Measurements from ENCODE around the gene ZNF624. TPM values are rescaled to one million over a fixed set of nuclear protein-coding genes. Genes with fewer than 3 reads are reported as not detected.

Gene ZNF624
- total RNA-seq, 1 experiment from 2014 or later = 4.8 TPM

GRCh38 chr17:16593356-16594102 is 60.1 kb downstream of the ZNF624 start:
- no peak for DNase-seq (ENCODE audit: low read depth)

GRCh38 chr17:16589097-16589969 is 64.3 kb downstream of the ZNF624 start:
- DNase-seq (ENCODE audit: low read depth) = peak; percentile 77

GRCh38 chr17:16585796-16586195 is 67.9 kb downstream of the ZNF624 start:
- no peak for DNase-seq (ENCODE audit: low read depth)

- DNase-seq (ENCODE audit: low read depth) = peak; percentile 26
Measured at GRCh38 chr17:16584273-16584995, 69.2 kb downstream of the ZNF624 start.

GRCh38 chr17:16583781-16584180 is 69.9 kb downstream of the ZNF624 start:
- no peak for DNase-seq (ENCODE audit: low read depth)

- no peak for DNase-seq (ENCODE audit: low read depth)
Measured at GRCh38 chr17:16573466-16573865, 80.2 kb downstream of the ZNF624 start.

Small RNA genes lying within 50 kb of the gene (small RNA-seq; reads per million reads assigned to genes)
- not detected for gene RNU6-405P

Other genes with a start within 250 kb of the ZNF624 start
- gene TRPV2, start 238.3 kb downstream of the ZNF624 start, total RNA-seq (2014; rRNA removed; shearing (Covaris generic)) = 101 and 105 TPM in 2 replicates
- gene LRRC75A, start 161.7 kb downstream of the ZNF624 start, total RNA-seq (2014; rRNA removed; shearing (Covaris generic)) = not detected in 2 replicates
- gene ZNF287, start 84.6 kb downstream of the ZNF624 start, total RNA-seq (2014; rRNA removed; shearing (Covaris generic)) = 0.07 and 0.16 TPM in 2 replicates
- gene CCDC144A, start 36.4 kb upstream of the ZNF624 start, total RNA-seq (2014; rRNA removed; shearing (Covaris generic)) = 0.10 TPM in 1 of 2 replicates, not detected in the other